Cardiac muscle cell (in vitro differentiated cells and primary cell): ENCODE results near the gene HIVEP3. TPM values are rescaled to one million over a fixed set of nuclear protein-coding genes. Genes with fewer than 3 reads are reported as not detected.

Source experiments
- DNase-seq, 2 donors: peaks; one replicate each; pipeline versions ENCODE4 v3.0.0 to v3.0.0-alpha.2; 2010 to 2017; ENCODE audit warnings: low read depth in 1 of 2, low spot score in 1 of 2
- H3K27ac ChIP-seq: fragments of 200-600 bp; sonication (generic); 2 replicates; pipeline ENCODE4 v1.5.1; 2016
- H3K27me3 ChIP-seq: fragments of 200-600 bp; sonication (generic); 2 replicates; pipeline ENCODE4 v1.6.0; 2016; ENCODE audit warnings: control low read depth
- H3K36me3 ChIP-seq: fragments of 200-600 bp; sonication (generic); 2 replicates; pipeline ENCODE4 v1.5.1; 2016; ENCODE audit warnings: control low read depth
- H3K4me1 ChIP-seq: fragments of 200-600 bp; sonication (generic); 2 replicates; pipeline ENCODE4 v1.8.1; 2017; ENCODE audit warnings: low read depth, mild to moderate bottlenecking, mixed run types
- H3K4me3 ChIP-seq: fragments of 200-600 bp; sonication (generic); 2 replicates; pipeline ENCODE4 v1.5.1; 2016; ENCODE audit warnings: mild to moderate bottlenecking
- H3K9me3 ChIP-seq: fragments of 200-600 bp; sonication (generic); 2 replicates; pipeline ENCODE4 v1.5.1; 2017; ENCODE audit warnings: low read depth, mild to moderate bottlenecking, control low read depth
- CTCF ChIP-seq: IDR thresholded peaks from 2 replicates; pipeline ENCODE4 v1.5.1; 2012; ENCODE audit warnings: low read depth, mild to moderate bottlenecking, low read length
- polyA plus RNA-seq: library from polyadenylated mRNA; unstranded; fragments of >200 nt; fragmentation: Nextera tagmentation; extraction: Ambion mirVana; gene quantifications from 2 replicates; pipeline ENCODE4 v1.2.1, GENCODE V29; 2016
- total RNA-seq: library from RNA; depleted of rRNA; stranded (reverse); fragments of >200 nt; gene quantifications from 2 replicates; pipeline ENCODE4 v1.2.3, GENCODE V29; 2016

Gene HIVEP3
- total and polyA plus RNA-seq, 2 experiments from 2014 or later, result 0.42 to 0.62 TPM

- no peaks in the 10 kb centered on the region for H3K4me1 ChIP-seq
- H3K9me3 ChIP-seq, result no peaks in the 10 kb centered on the region
- no peak overlapping the region for H3K4me3 ChIP-seq
- DNase-seq, result peak in 1 of 2 donors; percentile 76
- no peaks in the 10 kb centered on the region for H3K36me3 ChIP-seq
- no peaks in the 10 kb centered on the region for H3K27me3 ChIP-seq
- no peak for TF ChIP-seq CTCF
- H3K27ac ChIP-seq, result no peak overlapping the region
Observed at GRCh38 chr1:41856944-41857285, 61.8 kb downstream of the HIVEP3 start.

- H3K27me3 ChIP-seq, result no peaks in the 10 kb centered on the region
- no peak for TF ChIP-seq CTCF
- no peaks in the 10 kb centered on the region for H3K9me3 ChIP-seq
- H3K36me3 ChIP-seq, result no peaks in the 10 kb centered on the region
- no peaks in the 10 kb centered on the region for H3K4me1 ChIP-seq
- DNase-seq, result no peak
- no peak overlapping the region for H3K27ac ChIP-seq
- H3K4me3 ChIP-seq, result no peak overlapping the region
Observed at GRCh38 chr1:41856151-41856943, 62.4 kb downstream of the HIVEP3 start.

- Histone ChIP-seq H3K9me3 (no peaks in the 10 kb centered on the region), H3K27ac (no peak overlapping the region), H3K36me3 (no peaks in the 10 kb centered on the region), H3K27me3 (no peaks in the 10 kb centered on the region), H3K4me1 (no peaks in the 10 kb centered on the region), H3K4me3 (no peak overlapping the region)
- no peak for DNase-seq
- no peak for TF ChIP-seq CTCF
Observed at GRCh38 chr1:41855713-41856112, 63.0 kb downstream of the HIVEP3 start.

GRCh38 chr1:41853907-41854306 is 64.8 kb downstream of the HIVEP3 start:
- TF ChIP-seq CTCF, result no peak
- Histone ChIP-seq H3K27me3 (no peaks in the 10 kb centered on the region), H3K27ac (no peak overlapping the region), H3K4me3 (no peak overlapping the region), H3K36me3 (no peaks in the 10 kb centered on the region), H3K9me3 (no peaks in the 10 kb centered on the region), H3K4me1 (no peaks in the 10 kb centered on the region)
- DNase-seq, result no peak

GRCh38 chr1:41852091-41852490 is 66.6 kb downstream of the HIVEP3 start:
- no peak for TF ChIP-seq CTCF
- Histone ChIP-seq H3K9me3 (no peaks in the 10 kb centered on the region), H3K4me3 (no peak overlapping the region), H3K4me1 (no peaks in the 10 kb centered on the region), H3K27ac (no peak overlapping the region), H3K36me3 (no peaks in the 10 kb centered on the region), H3K27me3 (no peaks in the 10 kb centered on the region)
- DNase-seq, result no peak
